Stomach (tissue), 9 donors: Measurements from ENCODE around the gene NUMB. TPM values are rescaled to one million over a fixed set of nuclear protein-coding genes. Genes with fewer than 3 reads are reported as not detected.

Experiments used
- DNase-seq, 2 donors: peaks; one replicate each; pipeline versions ENCODE4 v3.0.0 to v3.0.0-alpha.2; 2013 to 2019
- H3K27ac ChIP-seq, 5 donors: fragments of 200-600 bp in 4 of 5; sonication (generic) in 4 of 5; one replicate each; pipeline ENCODE4 v1.5.1; 2013 to 2019; ENCODE audit warnings: mild to moderate bottlenecking in 1 of 5, moderate library complexity in 1 of 5
- H3K27me3 ChIP-seq, 3 donors: fragments of 200-600 bp; sonication (generic); one replicate each; pipeline ENCODE4 v1.5.1; 2017 to 2019; ENCODE audit warnings: mixed run types in 1 of 3
- H3K36me3 ChIP-seq, 4 donors: fragments of 200-600 bp; sonication (generic); 1 replicate in 3 of 4; 2 replicates in 1 of 4; pipeline ENCODE4 v1.5.1; 2016 to 2019
- H3K4me1 ChIP-seq, 4 donors: fragments of 200-600 bp; sonication (generic); one replicate each; pipeline ENCODE4 v1.5.1; 2016 to 2019
- H3K4me3 ChIP-seq, 4 donors: fragments of 200-600 bp; sonication (generic) in 3 of 4; one replicate each; pipeline ENCODE4 v1.5.1; 2016 to 2019; ENCODE audit warnings: mild to moderate bottlenecking in 1 of 4
- H3K9me3 ChIP-seq, 4 donors: fragments of 200-600 bp; sonication (generic); one replicate each; pipeline ENCODE4 v1.5.1; 2016 to 2019
- EP300 ChIP-seq: sonication (generic); formaldehyde crosslinking; IDR thresholded peaks from one replicate; pipeline ENCODE4 v1.6.1; 2017; ENCODE audit warnings: antibody characterized with exemption
- POLR2A ChIP-seq, 4 donors: fragments of 450-650 bp; IDR thresholded peaks; one replicate each; pipeline ENCODE4 v1.6.1; 2016; ENCODE audit warnings: antibody characterized with exemption in 4 of 4, control low read depth in 2 of 4, mild to moderate bottlenecking in 1 of 4, moderate library complexity in 1 of 4
- POLR2AphosphoS5 ChIP-seq, 3 donors: sonication (generic); formaldehyde crosslinking; IDR thresholded peaks; one replicate each; pipeline ENCODE4 v1.6.1; 2016; ENCODE audit warnings: antibody characterized with exemption in 3 of 3
- WGBS, 5 donors: extraction: QIAGEN DNeasy Blood & Tissue Kit in 3 of 5; methylation state at CpG; one replicate each; pipeline versions ENCODE4 v1.1.5 to v1.1.7; 2013 to 2018; 5-methylcytosine and 5-hydroxymethylcytosine counted together
- intact Hi-C: fragments of 100-400 bp; cut with DNase I; formaldehyde crosslinking; loops from one replicate; pipeline ENCODE4 v1.15.1; 2023; ENCODE audit warnings: low total_unique reads
- polyA plus RNA-seq, 3 donors: library from polyadenylated mRNA; stranded (reverse); fragments of 200-250 nt; gene quantifications; one replicate each; pipeline ENCODE4 v1.2.3, GENCODE V29; 2013
- total RNA-seq, 5 donors: library from RNA; depleted of rRNA; stranded (reverse); fragments of >200 nt; gene quantifications; one replicate each; pipeline versions ENCODE4 v1.1.0 to v1.2.3, GENCODE V29; 2014 to 2016
- TF ChIP-seq, protein P1 (sequence below), 7 experiments: fragments of 450-650 bp in 4 of 7; fragments of 200-600 bp in 3 of 7; sonication (generic) in 3 of 7; IDR thresholded peaks; one replicate each; pipeline ENCODE4 v1.5.1; 2016 to 2019; ENCODE audit warnings: antibody characterized with exemption in 7 of 7, control low read depth in 2 of 7, mild to moderate bottlenecking in 1 of 7
- donor health status: healthy with polysubstance abuse.
- donor health status: Bipolar disorder and iron deficiency.
- donor health status: healthy.

NUMB gene
- total and polyA plus RNA-seq, 8 donors, result 26.4 to 135 (median 50.0) TPM

DNA sequence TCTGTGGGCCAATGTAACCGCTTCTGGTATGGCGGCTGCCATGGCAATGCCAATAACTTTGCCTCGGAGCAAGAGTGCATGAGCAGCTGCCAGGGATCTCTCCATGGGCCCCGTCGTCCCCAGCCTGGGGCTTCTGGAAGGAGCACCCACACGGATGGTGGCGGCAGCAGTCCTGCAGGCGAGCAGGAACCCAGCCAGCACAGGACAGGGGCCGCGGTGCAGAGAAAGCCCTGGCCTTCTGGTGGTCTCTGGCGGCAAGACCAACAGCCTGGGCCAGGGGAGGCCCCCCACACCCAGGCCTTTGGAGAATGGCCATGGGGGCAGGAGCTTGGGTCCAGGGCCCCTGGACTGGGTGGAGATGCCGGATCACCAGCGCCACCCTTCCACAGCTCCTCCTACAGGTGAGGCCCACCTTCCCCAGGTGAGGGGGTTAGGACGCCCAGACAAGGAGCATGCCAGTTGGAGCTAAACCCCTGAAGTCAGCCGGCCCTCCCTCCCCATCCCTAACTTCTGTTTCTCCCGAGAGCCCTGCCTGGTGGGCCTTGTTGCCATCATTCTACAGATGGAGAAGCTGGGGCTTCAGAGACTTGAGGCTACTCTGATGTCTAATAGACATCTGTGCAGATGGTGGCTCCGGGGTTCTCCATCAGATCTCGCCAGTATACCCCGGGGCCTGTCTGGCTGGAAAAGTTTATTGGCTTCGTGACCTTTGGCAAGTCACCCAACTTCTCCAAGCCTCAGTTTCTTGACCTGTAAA is 195.7 kb downstream of the NUMB start:
- no peak overlapping the region for H3K4me3 ChIP-seq
- 80 to 92% (median 92%) methylated on average over 7 to 20 of the region's 20 CpGs for WGBS, 5 donors
- no peaks in the 10 kb centered on the region for H3K4me1 ChIP-seq
- DNase-seq, result no peak
- H3K27ac ChIP-seq, result no peak overlapping the region
- TF ChIP-seq, protein P1, sequence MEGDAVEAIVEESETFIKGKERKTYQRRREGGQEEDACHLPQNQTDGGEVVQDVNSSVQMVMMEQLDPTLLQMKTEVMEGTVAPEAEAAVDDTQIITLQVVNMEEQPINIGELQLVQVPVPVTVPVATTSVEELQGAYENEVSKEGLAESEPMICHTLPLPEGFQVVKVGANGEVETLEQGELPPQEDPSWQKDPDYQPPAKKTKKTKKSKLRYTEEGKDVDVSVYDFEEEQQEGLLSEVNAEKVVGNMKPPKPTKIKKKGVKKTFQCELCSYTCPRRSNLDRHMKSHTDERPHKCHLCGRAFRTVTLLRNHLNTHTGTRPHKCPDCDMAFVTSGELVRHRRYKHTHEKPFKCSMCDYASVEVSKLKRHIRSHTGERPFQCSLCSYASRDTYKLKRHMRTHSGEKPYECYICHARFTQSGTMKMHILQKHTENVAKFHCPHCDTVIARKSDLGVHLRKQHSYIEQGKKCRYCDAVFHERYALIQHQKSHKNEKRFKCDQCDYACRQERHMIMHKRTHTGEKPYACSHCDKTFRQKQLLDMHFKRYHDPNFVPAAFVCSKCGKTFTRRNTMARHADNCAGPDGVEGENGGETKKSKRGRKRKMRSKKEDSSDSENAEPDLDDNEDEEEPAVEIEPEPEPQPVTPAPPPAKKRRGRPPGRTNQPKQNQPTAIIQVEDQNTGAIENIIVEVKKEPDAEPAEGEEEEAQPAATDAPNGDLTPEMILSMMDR (IDR thresholded peaks at IDR 0.05), result no peak
- TF ChIP-seq POLR2AphosphoS5 (IDR thresholded peaks at IDR 0.05), result no peak
- no peak for TF ChIP-seq EP300
- no peak for TF ChIP-seq POLR2A (IDR thresholded peaks at IDR 0.05)
- peaks cover 0 to 91% (median 36%) of the 10 kb centered on the region in 4 donors for H3K36me3 ChIP-seq
- H3K27me3 ChIP-seq, result no peaks in the 10 kb centered on the region
- intact Hi-C loops, result no loop called here
- no peaks in the 10 kb centered on the region for H3K9me3 ChIP-seq

DNA sequence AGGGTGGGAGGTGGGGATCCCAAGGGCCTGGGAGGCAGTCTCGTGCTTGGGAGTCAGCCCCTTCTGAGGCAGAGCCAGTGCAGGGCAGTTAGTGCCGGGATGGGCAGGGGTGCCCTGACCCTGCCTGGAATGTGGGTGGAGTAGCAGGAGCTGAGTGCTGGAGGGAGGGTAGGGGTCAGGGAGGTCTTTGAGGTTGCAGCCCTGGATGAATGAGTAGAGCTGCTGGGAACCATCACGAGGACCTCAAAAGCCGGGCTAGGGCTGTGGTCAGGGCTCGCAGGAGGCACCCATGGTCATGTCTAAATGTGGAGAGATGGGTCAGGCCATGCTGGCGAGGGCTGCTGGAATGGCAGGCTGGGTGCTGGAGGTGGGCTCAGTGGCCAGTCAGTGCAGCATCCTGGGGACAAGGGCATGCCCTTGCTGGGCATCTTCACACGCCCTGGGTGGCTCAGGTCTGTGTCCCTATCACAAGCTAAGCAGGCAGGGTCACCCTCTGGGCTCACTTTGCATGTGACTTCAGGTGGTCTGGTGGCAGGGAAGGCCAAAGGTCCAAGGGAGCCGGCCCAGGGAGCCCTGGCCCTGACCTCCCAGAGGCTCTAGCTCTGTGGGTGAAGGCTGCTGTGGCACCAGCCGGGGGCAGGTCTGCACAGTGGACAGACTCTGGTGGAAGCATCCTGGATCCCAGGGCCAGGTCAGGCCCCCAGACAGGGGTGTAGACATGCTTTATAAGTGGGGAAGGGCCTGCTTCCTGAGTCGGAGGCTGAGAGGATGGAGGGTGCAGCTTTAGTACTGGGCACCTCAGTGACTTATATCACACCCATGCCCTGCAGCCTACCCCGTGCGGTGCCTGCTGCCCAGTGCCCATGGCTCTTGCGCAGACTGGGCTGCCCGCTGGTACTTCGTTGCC is 196.6 kb downstream of the NUMB start:
- no peaks in the 10 kb centered on the region for H3K4me1 ChIP-seq
- H3K36me3 ChIP-seq, result peaks cover 0 to 82% (median 32%) of the 10 kb centered on the region in 4 donors
- H3K4me3 ChIP-seq, result no peak overlapping the region
- no peaks in the 10 kb centered on the region for H3K27me3 ChIP-seq
- 85 to 91% (median 88%) methylated on average over 8 to 15 of the region's 15 CpGs for WGBS, 5 donors
- intact Hi-C loops, result no loop called here
- DNase-seq, result no peak
- TF ChIP-seq EP300 (no peak), POLR2A (IDR thresholded peaks at IDR 0.05) (no peak), POLR2AphosphoS5 (IDR thresholded peaks at IDR 0.05) (no peak)
- TF ChIP-seq, protein P1 (IDR thresholded peaks at IDR 0.05), result no peak
- no peaks in the 10 kb centered on the region for H3K9me3 ChIP-seq
- H3K27ac ChIP-seq, result no peak overlapping the region

DNA sequence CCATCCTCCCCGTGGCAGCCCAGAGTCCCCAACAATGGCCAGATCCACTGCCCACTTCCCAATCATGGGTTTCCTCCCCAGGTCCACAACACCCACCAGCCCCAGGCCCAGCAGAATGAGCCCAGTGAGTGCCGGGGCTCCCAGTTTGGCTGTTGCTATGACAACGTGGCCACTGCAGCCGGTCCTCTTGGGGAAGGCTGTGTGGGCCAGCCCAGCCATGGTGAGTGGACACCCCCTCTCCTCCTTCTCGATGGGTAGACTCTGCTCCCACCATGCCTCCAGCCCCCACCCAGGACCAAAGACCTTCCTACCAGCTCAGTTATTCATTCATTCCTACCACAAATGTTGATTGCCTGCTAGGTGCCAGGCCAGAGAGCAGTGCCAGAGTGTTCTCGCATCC is 197.3 kb downstream of the NUMB start:
- DNase-seq, result no peak
- no peak overlapping the region for H3K4me3 ChIP-seq
- peaks cover 0 to 76% (median 29%) of the 10 kb centered on the region in 4 donors for H3K36me3 ChIP-seq
- no peaks in the 10 kb centered on the region for H3K27me3 ChIP-seq
- TF ChIP-seq, protein P1 (IDR thresholded peaks at IDR 0.05), result no peak
- TF ChIP-seq POLR2A (IDR thresholded peaks at IDR 0.05) (no peak), POLR2AphosphoS5 (IDR thresholded peaks at IDR 0.05) (no peak), EP300 (no peak)
- 68 to 79% (median 76%) methylated on average over 4 to 6 of the region's 6 CpGs for WGBS, 5 donors
- H3K9me3 ChIP-seq, result no peaks in the 10 kb centered on the region
- no peak overlapping the region for H3K27ac ChIP-seq
- no peaks in the 10 kb centered on the region for H3K4me1 ChIP-seq
- intact Hi-C loops, result no loop called here

DNA sequence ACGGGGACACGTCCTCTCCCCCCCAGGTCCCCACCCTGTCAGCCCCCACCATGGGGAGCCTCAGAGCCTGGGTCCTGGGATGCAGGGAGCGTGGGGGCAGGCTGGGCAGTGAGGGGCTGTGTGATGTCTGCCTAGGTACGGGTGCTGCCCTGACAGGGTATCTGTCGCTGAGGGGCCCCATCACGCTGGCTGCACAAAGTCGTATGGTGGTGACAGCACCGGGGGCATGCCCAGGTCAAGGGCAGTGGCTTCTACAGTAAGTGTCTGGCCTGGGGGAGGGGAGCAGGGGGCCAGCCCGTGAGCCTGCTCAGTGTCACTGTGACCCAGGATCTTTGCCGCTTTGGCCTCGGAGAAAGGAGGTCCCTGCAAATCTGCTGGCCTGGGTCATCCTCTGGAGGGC is 197.8 kb downstream of the NUMB start:
- H3K36me3 ChIP-seq, result peaks cover 0 to 76% (median 27%) of the 10 kb centered on the region in 4 donors
- no peak overlapping the region for H3K27ac ChIP-seq
- H3K9me3 ChIP-seq, result no peaks in the 10 kb centered on the region
- whole genome bisulfite sequencing, 5 donors, result 74 to 81% (median 78%) methylated on average over 3 to 11 of the region's 11 CpGs
- H3K27me3 ChIP-seq, result no peaks in the 10 kb centered on the region
- no peak overlapping the region for H3K4me3 ChIP-seq
- no peak for DNase-seq
- TF ChIP-seq POLR2A (IDR thresholded peaks at IDR 0.05) (no peak), POLR2AphosphoS5 (IDR thresholded peaks at IDR 0.05) (no peak), EP300 (no peak)
- TF ChIP-seq, protein P1 (IDR thresholded peaks at IDR 0.05), result no peak
- intact Hi-C loops, result no loop called here
- H3K4me1 ChIP-seq, result no peaks in the 10 kb centered on the region
